ENCODE results near the gene MMP25.

GRCh38 chr16:3020604-3021448 is 25.5 kb upstream of the MMP25 start:
- TF ChIP-seq CTCF (IDR thresholded peaks at IDR 0.05) (no peak), POLR2A (IDR thresholded peaks at IDR 0.05) (no peak)

All from lower leg skin (tissue), 3 donors.